B cell (primary cell): Measurements from ENCODE around the gene GLIPR2. TPM values are rescaled to one million over a fixed set of nuclear protein-coding genes. Genes with fewer than 3 reads are reported as not detected.

Source experiments
- ATAC-seq: fragments of 200-7000 bp; cut with Tn5 transposase; one replicate; pipeline ENCODE4 v1.10.0; 2021; ENCODE audit warnings: low read depth, mild to moderate bottlenecking, moderate number of reproducible peaks, moderate library complexity
- CTCF ChIA-PET: fragments of 350-600 bp; sonication (Branson Sonifier 250); formaldehyde crosslinking; loops from one replicate; lab custom pipeline; 2021; ENCODE audit warnings: antibody characterized with exemption, inconsistent platforms; lab: Charles Lee
- POLR2A ChIA-PET: fragments of 350-600 bp; sonication (Branson Sonifier 250); formaldehyde crosslinking; loops from one replicate; lab custom pipeline; 2021; ENCODE audit warnings: antibody characterized with exemption; lab: Charles Lee
- DNase-seq: peaks from one replicate; pipeline ENCODE4 v3.0.0; 2013
- H2AFZ ChIP-seq: 2 replicates; pipeline ENCODE4 v1.6.1; 2012; ENCODE audit warnings: mild to moderate bottlenecking, low read depth, low read length; ENCODE audit not compliant: insufficient read depth, poor library complexity, severe bottlenecking
- H3K27ac ChIP-seq, 2 donors: 1 replicate in 1 of 2; 2 replicates in 1 of 2; pipeline ENCODE4 v1.5.1; 2012 to 2013; ENCODE audit warnings: low read length in 2 of 2, mild to moderate bottlenecking in 2 of 2, moderate library complexity in 1 of 2
- H3K27me3 ChIP-seq, 4 experiments: fragments of 200-600 bp in 1 of 4; sonication (generic) in 1 of 4; replicated peaks in 1 of 4; 1 replicate in 2 of 4; 2 replicates in 2 of 4; pipeline versions ENCODE4 v1.6.1 to v1.7.0; 2013 to 2016; ENCODE audit warnings: low read length in 3 of 4, mild to moderate bottlenecking in 2 of 4, mixed read lengths in 1 of 4, moderate library complexity in 1 of 4; ENCODE audit not compliant: insufficient read depth in 4 of 4, control insufficient read depth in 3 of 4; ENCODE audit errors: control extremely low read depth in 1 of 4
- H3K36me3 ChIP-seq, 2 experiments: replicated peaks in 1 of 2; 1 replicate in 1 of 2; 2 replicates in 1 of 2; pipeline versions ENCODE4 v1.6.1 to v1.7.1; 2013; ENCODE audit warnings: low read length in 1 of 2; ENCODE audit not compliant: insufficient read depth in 2 of 2, control insufficient read depth in 1 of 2; ENCODE audit errors: control extremely low read depth in 1 of 2, extremely low read depth in 1 of 2
- H3K4me1 ChIP-seq, 2 donors: fragments of 200-600 bp in 1 of 2; sonication (generic) in 1 of 2; 1 replicate in 1 of 2; 2 replicates in 1 of 2; pipeline versions ENCODE4 v1.5.1 to v1.6.1; 2013 to 2017; ENCODE audit warnings: low read length in 2 of 2; ENCODE audit not compliant: control insufficient read depth in 2 of 2, insufficient read depth in 2 of 2
- H3K4me2 ChIP-seq: replicated peaks from 2 replicates; pipeline ENCODE3; 2012; ENCODE audit warnings: mild to moderate bottlenecking, low read depth, low read length; ENCODE audit not compliant: poor library complexity, severe bottlenecking
- H3K4me3 ChIP-seq, 5 experiments: fragments of 200-600 bp in 1 of 5; sonication (generic) in 1 of 5; 1 replicate in 3 of 5; 2 replicates in 2 of 5; pipeline versions ENCODE4 v1.5.1 to v1.7.0; 2011 to 2016; ENCODE audit warnings: low read length in 4 of 5, mild to moderate bottlenecking in 4 of 5, low read depth in 2 of 5, control low read depth in 1 of 5, moderate library complexity in 1 of 5; ENCODE audit not compliant: insufficient read depth in 1 of 5; ENCODE audit errors: control extremely low read depth in 1 of 5, extremely low read depth in 1 of 5
- H3K79me2 ChIP-seq: fragments of 200-600 bp; sonication (generic); one replicate; pipeline ENCODE4 v1.6.0; 2016; ENCODE audit warnings: low read length; ENCODE audit not compliant: control insufficient read depth, insufficient read depth
- H3K9ac ChIP-seq: fragments of 200-600 bp; sonication (generic); 2 replicates; pipeline ENCODE4 v1.6.1; 2017; ENCODE audit warnings: mild to moderate bottlenecking, low read length, moderate library complexity
- H3K9me3 ChIP-seq, 3 donors: one replicate each; pipeline versions ENCODE4 v1.6.1 to v1.7.1; 2013; ENCODE audit warnings: low read length in 2 of 3; ENCODE audit not compliant: control insufficient read depth in 2 of 3, insufficient read depth in 1 of 3; ENCODE audit errors: control extremely low read depth in 1 of 3
- H4K20me1 ChIP-seq: 2 replicates; pipeline ENCODE4 v1.6.0; 2012; ENCODE audit warnings: mild to moderate bottlenecking, low read length; ENCODE audit not compliant: insufficient read depth, control insufficient read depth, poor library complexity, severe bottlenecking
- H3K27ac Mint-ChIP-seq: one replicate; pipeline ENCODE4 v1.8.0; 2021; ENCODE audit warnings: mixed read lengths
- H3K27me3 Mint-ChIP-seq: one replicate; pipeline ENCODE4 v1.8.0; 2021; ENCODE audit warnings: mixed read lengths
- H3K4me1 Mint-ChIP-seq: one replicate; pipeline ENCODE4 v1.8.0; 2021; ENCODE audit warnings: mixed read lengths
- H3K4me3 Mint-ChIP-seq: one replicate; pipeline ENCODE4 v1.8.0; 2021; ENCODE audit warnings: mixed read lengths
- H3K9me3 Mint-ChIP-seq: one replicate; pipeline ENCODE4 v1.8.0; 2022; ENCODE audit warnings: mixed read lengths; ENCODE audit not compliant: insufficient read depth
- CTCF ChIP-seq: fragments of 200-600 bp; IDR thresholded peaks from one replicate; pipeline ENCODE4 v1.8.0; 2022; ENCODE audit warnings: antibody characterized with exemption, mild to moderate bottlenecking
- EZH2 ChIP-seq: IDR thresholded peaks from 2 replicates; pipeline ENCODE4 v1.6.1; 2012; ENCODE audit warnings: borderline replicate concordance, low read depth, mild to moderate bottlenecking, moderate library complexity, low read length; ENCODE audit not compliant: insufficient read depth, poor library complexity, severe bottlenecking
- WGBS: methylation state at CpG from one replicate; pipeline ENCODE4 v1.1.5; 2013; ENCODE audit warnings: missing lambda C conversion rate; ENCODE audit not compliant: insufficient coverage; 5-methylcytosine and 5-hydroxymethylcytosine counted together
- intact Hi-C: fragments of 100-400 bp; cut with micrococcal nuclease; formaldehyde crosslinking; loops from one replicate; pipeline ENCODE4 v1.10.0; 2022
- polyA plus RNA-seq: library from polyadenylated mRNA; depleted of rRNA; stranded (reverse); fragments of >200 nt; gene quantifications from 2 replicates; pipeline ENCODE4 v1.2.3, GENCODE V29; 2012
- total RNA-seq, 2 donors: library from RNA; stranded (reverse); fragments of 120-200 nt in 1 of 2; gene quantifications; 1 replicate in 1 of 2; 2 replicates in 1 of 2; pipeline versions ENCODE4 v1.2.3 to v1.2.4, GENCODE V29; 2013 to 2022

The GLIPR2 gene
- total and polyA plus RNA-seq, 2 donors (not counting 1 experiment from before 2014, with no cell fraction given): 13.7 to 14.6 TPM

DNA sequence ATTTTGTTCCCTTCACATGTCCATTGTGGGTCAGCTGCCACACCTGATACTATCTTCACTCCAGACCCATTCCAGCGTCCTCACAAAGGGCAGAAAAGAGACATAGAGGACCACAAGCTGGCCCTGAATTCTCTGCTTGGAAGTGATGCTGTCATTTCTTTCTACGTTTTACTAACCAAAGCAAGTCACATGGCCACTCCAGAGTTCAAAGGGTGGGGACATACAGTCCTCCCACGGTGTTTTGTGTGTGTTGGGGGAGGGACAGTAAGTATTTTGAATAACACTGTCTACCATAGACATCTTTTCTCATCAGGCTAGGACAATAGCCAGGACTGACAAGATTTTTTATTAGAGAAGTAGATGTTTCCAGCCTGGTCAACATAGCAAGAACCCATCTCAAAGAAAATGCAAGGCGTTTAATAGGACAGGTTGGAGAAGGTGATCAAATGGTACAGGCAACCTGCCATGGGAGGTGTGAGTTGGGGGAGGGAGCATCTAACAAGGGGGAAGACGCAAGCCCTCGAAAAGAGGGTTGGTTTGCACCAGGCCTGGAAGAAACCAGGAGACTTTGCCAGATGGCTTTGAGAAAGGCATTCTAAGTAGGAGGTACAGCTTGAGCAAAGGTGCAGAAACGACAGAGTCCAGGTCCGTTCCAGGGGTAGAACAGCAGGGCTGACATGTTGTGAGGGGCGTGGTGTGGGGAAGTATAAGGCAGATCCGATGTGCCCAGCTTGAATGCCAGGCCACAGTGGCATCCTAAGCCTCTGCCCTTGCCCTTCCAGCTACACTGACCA is 11.3 kb upstream of the GLIPR2 start:
- H4K20me1 ChIP-seq: no peaks in the 10 kb centered on the region
- no peaks in the 10 kb centered on the region for H3K9me3 ChIP-seq
- CTCF ChIA-PET: interaction anchor here (1.5 to 2.3 kb wide), 2 partner anchors 20 to 22 kb away, joined by 3 to 9 read pairs; no protein-coding TSS in a partner anchor
- H3K4me2 ChIP-seq: no peak overlapping the region
- H3K27ac ChIP-seq: no peak overlapping the region
- no peaks in the 10 kb centered on the region for H3K27me3 ChIP-seq
- intact Hi-C loops: no loop called here
- POLR2A ChIA-PET: no interaction called here
- DNase-seq (no peak), ATAC-seq (no peak)
- H2AFZ ChIP-seq: no peak overlapping the region
- H3K79me2 ChIP-seq: no peaks in the 10 kb centered on the region
- WGBS: 92% methylated on average over 6 of the region's 10 CpGs
- peaks cover 10 to 11% of the 10 kb centered on the region in 2 donors for H3K4me1 ChIP-seq
- Mint-ChIP-seq H3K9me3 (no peaks in the 10 kb centered on the region), H3K4me3 (no peak overlapping the region), H3K27me3 (no peaks in the 10 kb centered on the region), H3K27ac (no peak overlapping the region), H3K4me1 (peaks cover 11% of the 10 kb centered on the region)
- no peak overlapping the region for H3K9ac ChIP-seq
- TF ChIP-seq EZH2 (no peak), CTCF (no peak)
- no peak overlapping the region for H3K4me3 ChIP-seq
- H3K36me3 ChIP-seq: peaks cover 0 to 3% of the 10 kb centered on the region in 2 experiments
